Heart left ventricle (tissue), 13 donors: ENCODE results near the gene STAU1.

Source experiments
- CTCF ChIP-seq, 12 donors: fragments of 200-600 bp; sonication (generic) in 4 of 12; IDR thresholded peaks; one replicate each; pipeline versions ENCODE4 v1.5.0 to v1.8.0; 2018 to 2022; ENCODE audit warnings: antibody characterized with exemption in 12 of 12, mild to moderate bottlenecking in 5 of 12
- POLR2A ChIP-seq, 2 donors: fragments of 450-650 bp; IDR thresholded peaks; one replicate each; pipeline ENCODE4 v1.6.1; 2017; ENCODE audit warnings: antibody characterized with exemption in 2 of 2, mild to moderate bottlenecking in 2 of 2, moderate library complexity in 2 of 2
- donor health status: ischemic (EF 13 %, LVEDD 7.1; RV severe dilation, severe dysfunction).
- donor health status: DM: no; HTN: yes; CAD: no.
- donor health status: DM: no; HTN: no; CAD: no.
- donor health status: ischemic (EF 25% LVEDD 6.9; RV normal size, moderate dysfunction).
- donor health status: ischemic (EF 25% LVEDD 5.7; RV mildly dilated, moderate dysfunction).
- donor health status: ischemic (EF 35%, LVEDD 5.7; RV mildly dilated, moderate dysfunction).
- donor health status: nonischemic (EF 11% LVEDD 7.7; RV severe dilation, severe dysfunction).
- donor health status: DM: yes; HTN: yes; CAD: no.
- donor health status: PGD.
- donor health status: ischemic (EF 29% LVEDD 5.4; RV normal size, mild dysfunction).
- donor health status: nonischemic (EF 23%, LVEDD 6.1; RV moderate dilation, normal function).

- TF ChIP-seq CTCF (IDR thresholded peaks at IDR 0.05) (no peak), POLR2A (IDR thresholded peaks at IDR 0.05) (no peak)
Measured at GRCh38 chr20:49147296-49147695, 40.8 kb downstream of the STAU1 start.
